HFF-Myc (cell line): ENCODE data around the gene UPK2.
"Not testable (repeated sequence)": the region's sequence is repeated elsewhere in the genome, so short reads cannot be mapped to it uniquely, and the experiment has no call there.

Experiments
- DNase-seq: peaks from one replicate; pipeline ENCODE4 v3.0.0-alpha.2; 2011; ENCODE audit warnings: low read depth; ENCODE audit errors: extremely low read depth
- H3K4me3 ChIP-seq: replicated peaks from 2 replicates; pipeline ENCODE4 v1.5.1; 2011; ENCODE audit warnings: low read depth, mild to moderate bottlenecking, control low read depth, low read length
- TF ChIP-seq, protein P1 (sequence below): IDR thresholded peaks from 2 replicates; pipeline ENCODE4 v1.5.1; 2012; ENCODE audit warnings: mild to moderate bottlenecking, low read depth, low read length, control low read depth; ENCODE audit errors: missing control alignments

The UPK2 gene

DNA sequence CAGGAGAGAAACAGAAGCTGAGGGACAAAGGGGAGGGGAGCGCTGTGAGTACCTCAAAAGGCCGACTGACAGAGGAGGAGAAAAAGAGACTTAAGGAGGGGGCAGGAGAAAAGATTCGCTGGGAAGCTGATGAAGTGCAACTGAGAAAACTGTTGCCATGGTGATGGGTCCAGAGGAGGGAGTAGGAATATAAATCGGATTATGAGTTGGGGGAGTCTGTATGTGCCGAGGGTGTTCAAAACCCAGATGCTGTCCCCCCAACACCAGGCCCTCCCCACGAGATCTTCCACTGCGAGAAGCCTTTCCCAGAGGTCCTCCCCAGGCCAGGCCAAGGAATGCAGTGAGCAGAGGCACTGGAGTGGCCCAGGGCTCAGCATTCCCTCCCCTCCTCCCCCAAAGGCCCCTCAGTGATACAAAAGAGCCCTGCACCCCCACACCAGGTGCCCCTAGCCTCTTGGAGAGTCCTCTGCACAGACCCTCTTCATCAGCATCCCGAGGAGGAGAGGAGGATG is 16.6 kb upstream of the UPK2 start:
- TF ChIP-seq, protein P1, sequence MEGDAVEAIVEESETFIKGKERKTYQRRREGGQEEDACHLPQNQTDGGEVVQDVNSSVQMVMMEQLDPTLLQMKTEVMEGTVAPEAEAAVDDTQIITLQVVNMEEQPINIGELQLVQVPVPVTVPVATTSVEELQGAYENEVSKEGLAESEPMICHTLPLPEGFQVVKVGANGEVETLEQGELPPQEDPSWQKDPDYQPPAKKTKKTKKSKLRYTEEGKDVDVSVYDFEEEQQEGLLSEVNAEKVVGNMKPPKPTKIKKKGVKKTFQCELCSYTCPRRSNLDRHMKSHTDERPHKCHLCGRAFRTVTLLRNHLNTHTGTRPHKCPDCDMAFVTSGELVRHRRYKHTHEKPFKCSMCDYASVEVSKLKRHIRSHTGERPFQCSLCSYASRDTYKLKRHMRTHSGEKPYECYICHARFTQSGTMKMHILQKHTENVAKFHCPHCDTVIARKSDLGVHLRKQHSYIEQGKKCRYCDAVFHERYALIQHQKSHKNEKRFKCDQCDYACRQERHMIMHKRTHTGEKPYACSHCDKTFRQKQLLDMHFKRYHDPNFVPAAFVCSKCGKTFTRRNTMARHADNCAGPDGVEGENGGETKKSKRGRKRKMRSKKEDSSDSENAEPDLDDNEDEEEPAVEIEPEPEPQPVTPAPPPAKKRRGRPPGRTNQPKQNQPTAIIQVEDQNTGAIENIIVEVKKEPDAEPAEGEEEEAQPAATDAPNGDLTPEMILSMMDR = no peak
- no peak for DNase-seq

DNA sequence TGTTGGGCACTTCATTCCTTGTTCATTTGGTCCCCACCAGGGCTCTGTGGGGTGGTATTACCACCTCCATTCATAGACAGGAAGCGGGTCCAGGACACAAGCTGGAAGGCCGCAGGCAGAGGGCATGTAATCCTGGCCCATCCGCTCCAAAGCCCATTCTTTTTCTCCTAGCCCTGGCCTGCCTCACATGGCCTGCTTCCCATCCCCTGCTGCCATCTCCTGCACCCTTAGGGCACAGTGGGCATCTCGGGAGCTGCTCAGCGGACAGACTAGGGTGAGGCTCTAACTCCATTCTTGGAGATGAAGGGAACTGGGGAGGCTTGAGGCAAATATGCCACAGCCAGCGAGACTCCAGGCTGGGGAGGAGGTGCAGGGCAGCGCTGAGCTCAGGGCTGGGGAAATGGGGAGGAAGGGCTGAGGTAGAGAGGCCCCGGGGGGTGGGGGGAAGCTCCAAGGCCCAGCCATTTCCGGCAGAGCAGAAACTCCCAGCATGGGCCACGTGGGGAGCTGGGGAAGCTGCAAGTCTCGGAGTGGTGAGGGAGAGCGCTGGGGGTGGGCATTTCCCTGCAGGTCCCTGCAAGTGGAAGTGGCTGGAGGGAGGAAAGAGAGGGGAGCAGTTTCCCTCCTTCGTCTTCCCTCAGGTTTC is 16.0 kb upstream of the UPK2 start:
- TF ChIP-seq, protein P1 = no peak
- no peak for DNase-seq
- H3K4me3 ChIP-seq = no peak overlapping the region

More for the DNA sequence above, 16.6 kb upstream of the UPK2 start:
- no peak overlapping the region for H3K4me3 ChIP-seq

DNA sequence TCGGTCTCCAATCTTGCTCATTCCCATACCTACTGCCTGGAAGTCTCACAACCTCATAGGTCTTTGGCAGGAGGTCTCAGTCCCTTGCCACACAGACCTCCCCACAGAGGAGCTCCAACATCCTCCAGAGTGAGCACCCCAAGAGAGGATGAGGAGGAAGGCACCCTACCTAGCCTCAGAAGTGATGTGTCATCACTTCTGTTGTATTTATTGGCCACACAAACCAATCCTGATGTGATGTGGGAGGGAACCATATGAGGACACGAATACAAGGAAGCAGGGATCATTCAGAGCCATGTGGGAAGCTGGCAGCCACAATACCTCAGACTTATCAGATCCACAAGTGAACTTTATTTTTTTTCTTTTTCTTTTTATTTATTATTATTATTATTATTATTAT is 9.0 kb upstream of the UPK2 start:
- TF ChIP-seq, protein P1 = no peak
- no peak overlapping the region for H3K4me3 ChIP-seq
- no peak for DNase-seq

DNA sequence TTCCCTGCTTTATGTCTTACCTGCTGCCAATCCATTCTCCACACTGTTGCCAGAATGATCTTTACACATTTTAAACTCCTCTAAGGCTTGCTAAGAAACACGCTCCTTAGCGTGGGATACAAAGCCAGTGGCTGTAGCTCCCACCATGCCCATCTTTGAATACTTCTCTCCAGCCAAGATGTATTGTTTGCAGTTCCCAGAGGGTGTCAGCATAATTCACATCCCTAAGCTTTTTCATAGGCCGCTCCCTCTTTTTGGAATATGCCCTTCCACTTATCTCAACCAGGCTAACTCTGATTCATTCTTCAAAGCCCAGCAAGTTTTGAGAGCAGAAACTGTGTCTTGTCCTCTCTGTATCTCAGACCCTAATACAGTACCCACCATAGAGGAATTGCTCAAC is 8.1 kb upstream of the UPK2 start:
- H3K4me3 ChIP-seq = no peak overlapping the region
- TF ChIP-seq, protein P1 = no peak
- DNase-seq = no peak

DNA sequence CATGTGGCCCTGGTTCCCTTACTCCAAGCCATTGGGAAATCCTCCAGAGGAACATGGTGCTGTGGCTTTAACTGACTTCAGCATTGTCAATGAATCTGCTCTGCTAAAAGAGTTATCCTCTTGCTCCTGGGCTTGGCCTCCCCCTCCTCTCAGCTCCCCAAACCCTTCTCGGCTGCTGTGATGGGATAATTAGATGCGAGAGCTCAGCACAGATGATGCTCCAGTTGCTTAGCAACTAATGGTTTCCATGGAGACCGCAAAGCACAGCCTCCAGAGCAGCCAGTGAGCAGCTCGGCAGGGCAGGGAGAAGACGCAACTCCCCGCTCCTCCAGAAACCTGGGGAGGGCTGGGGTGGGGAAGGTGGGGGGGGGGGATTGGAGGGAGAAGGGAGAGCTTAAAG is 2.8 kb upstream of the UPK2 start:
- no peak overlapping the region for H3K4me3 ChIP-seq
- TF ChIP-seq, protein P1 = no peak
- DNase-seq = no peak

DNA sequence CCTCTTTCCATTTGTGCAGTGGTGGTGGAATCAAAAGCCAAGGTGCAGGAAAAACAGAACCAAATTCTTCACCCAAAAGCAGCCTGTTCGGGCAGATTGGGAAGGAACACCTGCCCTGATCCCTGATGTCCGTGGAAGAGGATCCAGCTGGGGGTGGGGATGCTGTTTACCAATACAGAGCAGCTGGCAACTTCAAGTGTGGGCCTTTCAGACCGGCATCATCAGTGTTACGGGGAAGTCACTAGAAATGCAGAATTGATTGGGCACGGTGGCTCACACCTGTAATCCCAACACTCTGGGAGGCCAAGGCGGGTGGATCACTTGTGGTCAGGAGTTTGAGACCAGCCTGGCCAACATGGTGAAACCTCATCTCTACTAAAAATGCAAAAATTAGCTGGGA is 2.1 kb upstream of the UPK2 start:
- DNase-seq = not testable (repeated sequence)

DNA sequence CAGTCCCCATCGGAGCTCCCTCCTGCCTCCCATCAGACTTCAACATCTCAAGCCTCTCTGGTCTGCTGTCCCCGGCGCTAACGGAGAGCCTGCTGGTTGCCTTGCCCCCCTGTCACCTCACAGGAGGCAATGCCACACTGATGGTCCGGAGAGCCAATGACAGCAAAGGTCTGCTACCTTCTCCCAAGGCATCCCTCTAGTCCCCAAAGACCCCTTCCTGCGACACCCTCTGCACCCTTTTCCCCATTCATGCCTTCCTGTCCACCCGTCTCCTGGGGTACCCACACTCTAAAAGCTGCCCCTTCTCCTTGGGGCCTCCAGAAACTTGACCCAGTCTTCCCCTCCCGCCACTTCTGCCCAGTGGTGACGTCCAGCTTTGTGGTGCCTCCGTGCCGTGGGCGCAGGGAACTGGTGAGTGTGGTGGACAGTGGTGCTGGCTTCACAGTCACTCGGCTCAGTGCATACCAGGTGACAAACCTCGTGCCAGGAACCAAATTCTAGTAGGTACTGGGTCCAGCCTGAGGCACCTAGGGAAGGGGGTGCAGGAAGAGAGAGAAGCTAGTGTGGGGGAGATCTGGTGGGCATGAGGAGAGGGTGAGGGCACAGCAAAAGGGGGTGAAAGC is 860 bp downstream of the UPK2 start:
- no peak for DNase-seq
- TF ChIP-seq, protein P1 = no peak
- H3K4me3 ChIP-seq = no peak overlapping the region

More for the DNA sequence above, 2.1 kb upstream of the UPK2 start:
- H3K4me3 ChIP-seq = not testable (repeated sequence)
